ENCODE results near the gene KRTAP5-1.

DNA sequence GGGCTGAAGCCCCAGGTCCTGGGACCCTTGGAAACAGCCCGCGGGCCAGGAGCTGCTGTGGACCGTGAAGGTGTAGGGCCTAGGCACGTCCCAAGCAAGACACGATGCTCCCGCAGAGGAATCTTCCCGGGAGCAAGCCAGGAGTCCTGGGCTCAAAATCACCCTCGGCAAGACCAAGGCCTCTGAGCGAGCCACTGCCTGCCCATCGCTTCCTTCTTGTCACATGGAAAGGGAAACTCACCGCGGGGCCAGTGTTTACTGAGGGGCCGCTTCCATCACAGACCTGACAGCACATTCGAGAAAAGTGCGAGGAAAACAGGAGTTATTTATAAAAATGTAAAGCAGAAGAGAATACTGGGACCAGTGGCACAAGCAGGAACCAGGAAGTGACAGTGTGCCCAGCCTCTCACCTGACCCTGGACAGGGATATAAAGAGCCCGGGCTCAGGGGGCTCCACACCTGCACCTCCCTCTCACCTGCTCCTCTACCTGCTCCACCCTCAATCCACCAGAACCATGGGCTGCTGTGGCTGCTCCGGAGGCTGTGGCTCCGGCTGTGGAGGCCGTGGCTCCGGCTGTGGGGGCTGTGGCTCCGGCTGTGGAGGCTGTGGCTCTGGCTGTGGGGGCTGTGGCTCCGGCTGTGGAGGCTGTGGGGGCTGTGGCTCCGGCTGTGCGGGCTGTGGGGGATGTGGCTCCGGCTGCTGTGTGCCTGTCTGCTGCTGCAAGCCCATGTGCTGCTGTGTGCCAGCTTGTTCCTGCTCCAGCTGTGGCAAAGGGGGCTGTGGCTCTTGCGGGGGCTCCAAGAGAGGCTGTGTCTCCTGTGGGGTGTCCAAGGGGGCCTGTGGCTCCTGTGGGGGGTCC, 44.5 kb upstream of the KRTAP5-1 start, which contains the start of gene KRTAP5-5:
- TF ChIP-seq CTCF (conservative IDR thresholded peaks at IDR 0.05; ENCODE audit: low read depth, low read length) (no peak), EZH2 (IDR thresholded peaks at IDR 0.05; ENCODE audit: low read length, unreplicated experiment) (no peak)
